Measurements from ENCODE around the gene PRSS35. TPM values are rescaled to one million over a fixed set of nuclear protein-coding genes. Genes with fewer than 3 reads are reported as not detected.

PRSS35 gene
- total and polyA plus RNA-seq, 2 experiments from 2014 or later, result 33.3 to 36.2 TPM

- Histone ChIP-seq H3K79me2 (no peaks in the 10 kb centered on the region), H2AFZ (no peak overlapping the region), H4K20me1 (ENCODE audit: insufficient read depth, poor library complexity, severe bottlenecking) (no peaks in the 10 kb centered on the region), H3K9me3 (ENCODE audit: low read depth) (no peaks in the 10 kb centered on the region), H3K36me3 (replicated peaks; ENCODE audit: insufficient read depth, low read depth) (no peaks in the 10 kb centered on the region), H3K4me2 (no peak overlapping the region), H3K27ac (no peak overlapping the region), H3K4me1 (ENCODE audit: insufficient read depth) (no peaks in the 10 kb centered on the region), H3K4me3 (no peak overlapping the region), H3K9me2 (replicated peaks; ENCODE audit: insufficient read depth) (no peaks in the 10 kb centered on the region), H3K27me3 (no peaks in the 10 kb centered on the region)
- TF ChIP-seq EZH2phosphoT487 (IDR thresholded peaks at IDR 0.05; ENCODE audit: low read depth, severe bottlenecking, unreplicated experiment), result no peak
- no peak for TF ChIP-seq CTCF (IDR thresholded peaks at IDR 0.05; ENCODE audit: poor library complexity)
- no peak for TF ChIP-seq EZH2 (IDR thresholded peaks at IDR 0.05; ENCODE audit: borderline replicate concordance)
- no peak for DNase-seq (ENCODE audit: low spot score)
- WGBS (ENCODE audit: low lambda C conversion rate, missing lambda C conversion rate), result 66% methylated on average over 2 of the region's 2 CpGs
Observed at GRCh38 chr6:83490217-83490807, 22.0 kb upstream of the PRSS35 start.

- no peak overlapping the region for H3K4me2 ChIP-seq
- TF ChIP-seq EZH2 (IDR thresholded peaks at IDR 0.05; ENCODE audit: borderline replicate concordance), result no peak
- no peak for TF ChIP-seq EZH2phosphoT487 (IDR thresholded peaks at IDR 0.05; ENCODE audit: low read depth, severe bottlenecking, unreplicated experiment)
- no peak for TF ChIP-seq CTCF (IDR thresholded peaks at IDR 0.05; ENCODE audit: poor library complexity)
- no peak overlapping the region for H2AFZ ChIP-seq
- H3K4me3 ChIP-seq, result no peak overlapping the region
- H3K4me1 ChIP-seq (ENCODE audit: insufficient read depth), result peaks cover 11% of the 10 kb centered on the region
- H3K36me3 ChIP-seq (replicated peaks; ENCODE audit: insufficient read depth, low read depth), result no peaks in the 10 kb centered on the region
- 91% methylated on average over 4 of the region's 4 CpGs for WGBS (ENCODE audit: low lambda C conversion rate, missing lambda C conversion rate)
- no peaks in the 10 kb centered on the region for H3K27me3 ChIP-seq
- DNase-seq (ENCODE audit: low spot score), result no peak
- no peak overlapping the region for H3K27ac ChIP-seq
- no peaks in the 10 kb centered on the region for H3K9me3 ChIP-seq (ENCODE audit: low read depth)
- no peaks in the 10 kb centered on the region for H3K79me2 ChIP-seq
- H3K9me2 ChIP-seq (replicated peaks; ENCODE audit: insufficient read depth), result no peaks in the 10 kb centered on the region
- H4K20me1 ChIP-seq (ENCODE audit: insufficient read depth, poor library complexity, severe bottlenecking), result no peaks in the 10 kb centered on the region
Observed at GRCh38 chr6:83505356-83505755, 7.0 kb upstream of the PRSS35 start.

GRCh38 chr6:83509441-83509840 is 2.9 kb upstream of the PRSS35 start:
- H3K4me3 ChIP-seq, result no peak overlapping the region
- H3K4me2 ChIP-seq, result no peak overlapping the region
- no peak overlapping the region for H3K27ac ChIP-seq
- H3K79me2 ChIP-seq, result peaks cover 7% of the 10 kb centered on the region
- H3K27me3 ChIP-seq, result no peaks in the 10 kb centered on the region
- TF ChIP-seq CTCF (IDR thresholded peaks at IDR 0.05; ENCODE audit: poor library complexity) (no peak), EZH2phosphoT487 (IDR thresholded peaks at IDR 0.05; ENCODE audit: low read depth, severe bottlenecking, unreplicated experiment) (no peak), EZH2 (IDR thresholded peaks at IDR 0.05; ENCODE audit: borderline replicate concordance) (no peak)
- DNase-seq (ENCODE audit: low spot score), result no peak
- H4K20me1 ChIP-seq (ENCODE audit: insufficient read depth, poor library complexity, severe bottlenecking), result no peaks in the 10 kb centered on the region
- H3K4me1 ChIP-seq (ENCODE audit: insufficient read depth), result peaks cover 19% of the 10 kb centered on the region
- H2AFZ ChIP-seq, result no peak overlapping the region
- H3K9me3 ChIP-seq (ENCODE audit: low read depth), result no peaks in the 10 kb centered on the region
- H3K36me3 ChIP-seq (replicated peaks; ENCODE audit: insufficient read depth, low read depth), result no peaks in the 10 kb centered on the region
- H3K9me2 ChIP-seq (replicated peaks; ENCODE audit: insufficient read depth), result no peaks in the 10 kb centered on the region
- WGBS (ENCODE audit: low lambda C conversion rate, missing lambda C conversion rate), result 92% methylated on average over 1 of the region's 1 CpG
